ENCODE results near the gene METTL26. TPM values are rescaled to one million over a fixed set of nuclear protein-coding genes. Genes with fewer than 3 reads are reported as not detected.

The METTL26 gene
- total and polyA plus RNA-seq, 2 of the 4 experiments (the other 2 are of a cell fraction) = 46.8 to 128 TPM

DNA sequence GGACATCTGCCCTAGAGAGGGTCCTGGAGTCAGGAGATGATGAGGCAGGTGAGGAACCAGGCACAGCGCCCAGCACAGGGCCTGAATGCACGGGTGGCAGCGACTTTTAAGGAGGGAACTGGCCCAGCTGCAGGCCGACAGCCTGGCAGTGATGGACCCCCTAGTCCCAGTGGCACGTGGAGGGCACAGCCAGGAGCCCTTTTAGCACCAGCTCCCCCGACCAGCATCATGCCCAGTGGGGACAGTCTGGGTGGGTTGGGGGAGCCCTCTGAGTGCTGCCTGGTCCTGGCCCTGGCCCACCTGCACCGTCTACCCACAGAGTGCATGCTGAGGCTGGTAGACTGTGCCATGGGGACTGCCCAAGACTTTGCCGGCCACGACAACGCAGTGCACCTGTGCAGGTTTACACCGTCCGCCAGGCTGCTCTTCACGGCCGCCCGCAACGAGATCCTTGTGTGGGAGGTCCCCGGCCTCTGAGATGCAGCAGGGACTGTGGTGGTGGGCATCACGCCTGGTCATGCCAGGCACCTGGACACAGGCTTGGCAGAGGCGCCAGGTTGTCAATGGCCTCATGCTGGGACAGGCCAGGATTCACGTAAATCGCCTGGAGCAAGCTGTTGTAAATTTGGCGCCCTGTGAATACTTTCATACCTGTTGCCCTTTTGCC lies 31.1 kb upstream of the METTL26 start (continued):
- TF ChIP-seq CHD1 (IDR thresholded peaks at IDR 0.05; ENCODE audit: low read depth, low read length) (no peak), MXI1 (IDR thresholded peaks at IDR 0.05; ENCODE audit: borderline replicate concordance, low read depth, low read length) (no peak), RAD21 (IDR thresholded peaks at IDR 0.05; ENCODE audit: low read length) (no peak)
- TF ChIP-seq, protein P1, sequence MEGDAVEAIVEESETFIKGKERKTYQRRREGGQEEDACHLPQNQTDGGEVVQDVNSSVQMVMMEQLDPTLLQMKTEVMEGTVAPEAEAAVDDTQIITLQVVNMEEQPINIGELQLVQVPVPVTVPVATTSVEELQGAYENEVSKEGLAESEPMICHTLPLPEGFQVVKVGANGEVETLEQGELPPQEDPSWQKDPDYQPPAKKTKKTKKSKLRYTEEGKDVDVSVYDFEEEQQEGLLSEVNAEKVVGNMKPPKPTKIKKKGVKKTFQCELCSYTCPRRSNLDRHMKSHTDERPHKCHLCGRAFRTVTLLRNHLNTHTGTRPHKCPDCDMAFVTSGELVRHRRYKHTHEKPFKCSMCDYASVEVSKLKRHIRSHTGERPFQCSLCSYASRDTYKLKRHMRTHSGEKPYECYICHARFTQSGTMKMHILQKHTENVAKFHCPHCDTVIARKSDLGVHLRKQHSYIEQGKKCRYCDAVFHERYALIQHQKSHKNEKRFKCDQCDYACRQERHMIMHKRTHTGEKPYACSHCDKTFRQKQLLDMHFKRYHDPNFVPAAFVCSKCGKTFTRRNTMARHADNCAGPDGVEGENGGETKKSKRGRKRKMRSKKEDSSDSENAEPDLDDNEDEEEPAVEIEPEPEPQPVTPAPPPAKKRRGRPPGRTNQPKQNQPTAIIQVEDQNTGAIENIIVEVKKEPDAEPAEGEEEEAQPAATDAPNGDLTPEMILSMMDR (conservative IDR thresholded peaks at IDR 0.05; ENCODE audit: low read depth, low read length) = no peak

DNA sequence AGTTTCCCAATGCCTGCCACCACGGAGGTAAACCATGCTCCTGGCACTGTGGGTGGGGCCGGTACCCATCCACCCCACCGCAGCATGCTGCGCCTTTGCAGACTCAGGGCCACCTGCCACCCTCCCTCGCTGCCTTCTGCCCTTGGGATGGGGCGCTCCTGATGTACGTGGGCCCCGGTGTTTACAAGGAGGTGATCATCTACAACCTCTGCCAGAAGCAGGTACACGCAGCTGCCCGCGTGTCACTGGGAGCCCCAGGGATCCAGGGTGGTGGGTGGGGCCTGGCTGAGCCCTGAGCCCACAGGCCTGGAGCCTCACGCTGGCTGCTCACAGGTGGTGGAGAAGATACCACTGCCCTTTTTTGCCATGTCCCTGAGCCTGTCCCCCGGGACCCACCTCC lies 30.5 kb upstream of the METTL26 start:
- intact Hi-C loops (cut with micrococcal nuclease) = no loop called here
- H2BK20ac ChIP-seq (ENCODE audit: low read depth, low read length) = no peak overlapping the region
- no peak overlapping the region for H4K5ac ChIP-seq (ENCODE audit: low read depth, low read length)
- H3K9ac ChIP-seq (ENCODE audit: low read depth, low read length) = no peak overlapping the region
- no peak overlapping the region for H3K56ac ChIP-seq (ENCODE audit: extremely low read depth, insufficient read depth, low read length)
- no peak overlapping the region for H4K91ac ChIP-seq (ENCODE audit: insufficient read depth, low read depth, low read length)
- peaks cover 6% of the 10 kb centered on the region for H3K4me1 ChIP-seq (ENCODE audit: control insufficient read depth, insufficient read depth, low read length)
- in situ Hi-C loops (cut with MboI; ENCODE audit: low sequenced_read_pairs) = no loop called here
- CTCF ChIA-PET = no interaction called here
- H2BK15ac ChIP-seq (ENCODE audit: low read depth, low read length) = no peak overlapping the region
- no TSS peak for BruUV-seq (replicated peaks)
- no peak for ATAC-seq (ENCODE audit: low read depth)
- peaks cover 23% of the 10 kb centered on the region for H3K36me3 ChIP-seq (ENCODE audit: control insufficient read depth, insufficient read depth, low read length)
- TF ChIP-seq SMC3 (IDR thresholded peaks at IDR 0.05; ENCODE audit: low read depth, low read length) = no peak
- TF ChIP-seq FOS (IDR thresholded peaks at IDR 0.05; ENCODE audit: low read depth, low read length) = no peak
- no peak for TF ChIP-seq MAZ (IDR thresholded peaks at IDR 0.05; ENCODE audit: borderline replicate concordance, low read depth, low read length)
- TF ChIP-seq RAD21 (IDR thresholded peaks at IDR 0.05; ENCODE audit: low read length) = no peak
- no peak for TF ChIP-seq CHD1 (IDR thresholded peaks at IDR 0.05; ENCODE audit: low read depth, low read length)
- no peak for TF ChIP-seq NFE2L2 (IDR thresholded peaks at IDR 0.05; ENCODE audit: low read depth, low read length)
- TF ChIP-seq, protein P1 (conservative IDR thresholded peaks at IDR 0.05; ENCODE audit: low read depth, low read length) = no peak
- TF ChIP-seq MXI1 (IDR thresholded peaks at IDR 0.05; ENCODE audit: borderline replicate concordance, low read depth, low read length) = no peak
- no peak for TF ChIP-seq BHLHE40 (IDR thresholded peaks at IDR 0.05; ENCODE audit: low read depth, low read length)
- TF ChIP-seq RFX5 (IDR thresholded peaks at IDR 0.05; ENCODE audit: low read depth, low read length) = no peak
- TF ChIP-seq, protein P2, sequence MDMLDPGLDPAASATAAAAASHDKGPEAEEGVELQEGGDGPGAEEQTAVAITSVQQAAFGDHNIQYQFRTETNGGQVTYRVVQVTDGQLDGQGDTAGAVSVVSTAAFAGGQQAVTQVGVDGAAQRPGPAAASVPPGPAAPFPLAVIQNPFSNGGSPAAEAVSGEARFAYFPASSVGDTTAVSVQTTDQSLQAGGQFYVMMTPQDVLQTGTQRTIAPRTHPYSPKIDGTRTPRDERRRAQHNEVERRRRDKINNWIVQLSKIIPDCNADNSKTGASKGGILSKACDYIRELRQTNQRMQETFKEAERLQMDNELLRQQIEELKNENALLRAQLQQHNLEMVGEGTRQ (IDR thresholded peaks at IDR 0.05; ENCODE audit: low read depth, low read length) = no peak
- no peak overlapping the region for H2BK5ac ChIP-seq (ENCODE audit: low read depth, low read length, poor library complexity, severe bottlenecking)
- POLR2A ChIA-PET (ENCODE audit: unreplicated experiment) = no interaction called here
- no peaks in the 10 kb centered on the region for H3K27me3 ChIP-seq (ENCODE audit: control insufficient read depth, insufficient read depth, low read length)
- H4K20me1 ChIP-seq (ENCODE audit: insufficient read depth, low read length) = peaks cover 13% of the 10 kb centered on the region
- no peak overlapping the region for H2AK5ac ChIP-seq (ENCODE audit: low read depth, low read length)
- no peak overlapping the region for H4K8ac ChIP-seq (ENCODE audit: low read depth in 2 of 2, low read length in 2 of 2)
- no peak overlapping the region for H3K4me3 ChIP-seq (ENCODE audit: insufficient read depth, low read depth, low read length)
- dilution Hi-C loops (cut with HindIII; ENCODE audit: low sequenced_read_pairs, unreplicated experiment) = no loop called here
- H3K9me3 ChIP-seq (ENCODE audit: control insufficient read depth, insufficient read depth, low read length) = no peaks in the 10 kb centered on the region
- peak overlapping the region; percentile 28 for H2AK9ac ChIP-seq (replicated peaks; ENCODE audit: low read depth, low read length, poor library complexity)
- no peak overlapping the region for H3K27ac ChIP-seq (ENCODE audit: insufficient read depth, low read length)
- H2AFZ ChIP-seq (replicated peaks; ENCODE audit: low read length, poor library complexity) = no peak overlapping the region
- no peak overlapping the region for H2BK120ac ChIP-seq (ENCODE audit: low read depth, low read length)
- H3K4ac ChIP-seq (ENCODE audit: low read depth, low read length) = no peak overlapping the region
- no peak overlapping the region for H3K23ac ChIP-seq (ENCODE audit: low read depth, low read length)
- H3K9me1 ChIP-seq (ENCODE audit: insufficient read depth, low read length) = peaks cover 6% of the 10 kb centered on the region
- no peak overlapping the region for H3K18ac ChIP-seq (ENCODE audit: low read depth, low read length)
- DNase-seq = no peak
- H3K14ac ChIP-seq (replicated peaks; ENCODE audit: low read depth, low read length) = no peak overlapping the region
- 98% methylated on average over 8 of the region's 13 CpGs; no CpG with 5 or more reads in 1 of the 2 experiments for WGBS, 2 experiments (ENCODE audit: extremely low coverage in 2 of 2, insufficient read length in 1 of 2)
- H3K79me1 ChIP-seq (ENCODE audit: low read depth in 1 of 2, low read length in 2 of 2) = peaks cover 0 to 23% of the 10 kb centered on the region in 2 experiments; a peak in 1 of 4 replicates
- H3K4me2 ChIP-seq (ENCODE audit: low read depth, low read length) = no peak overlapping the region

All from IMR-90 (cell line).